ENCODE measurements around the gene PSENEN.
"Not testable (repeated sequence)": the region's sequence is repeated elsewhere in the genome, so short reads cannot be mapped to it uniquely, and the experiment has no call there.

PSENEN gene

GRCh38 chr19:35719402-35720162 is 25.9 kb upstream of the PSENEN start:
- DNase-seq = no peak

- no peak for DNase-seq
Measured at GRCh38 chr19:35720163-35720524, 25.3 kb upstream of the PSENEN start.

GRCh38 chr19:35720648-35721047 is 24.8 kb upstream of the PSENEN start:
- DNase-seq = no peak

DNA sequence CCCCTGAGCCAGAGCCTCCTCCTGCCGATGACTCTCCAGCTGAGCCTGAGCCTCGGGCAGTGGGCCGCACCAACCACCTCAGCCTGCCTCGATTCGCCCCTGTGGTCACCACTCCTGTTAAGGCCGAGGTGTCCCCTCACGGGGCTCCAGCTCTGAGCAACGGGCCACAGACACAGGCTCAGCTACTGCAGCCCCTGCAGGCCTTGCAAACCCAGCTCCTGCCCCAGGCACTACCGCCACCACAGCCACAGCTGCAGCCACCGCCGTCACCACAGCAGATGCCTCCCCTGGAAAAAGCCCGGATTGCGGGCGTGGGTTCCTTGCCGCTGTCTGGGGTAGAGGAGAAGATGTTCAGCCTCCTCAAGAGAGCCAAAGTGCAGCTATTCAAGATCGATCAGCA is 24.1 kb upstream of the PSENEN start:
- no peak for DNase-seq

- DNase-seq = no peak
Measured at GRCh38 chr19:35722461-35722860, 23.0 kb upstream of the PSENEN start.

GRCh38 chr19:35722897-35723296 is 22.6 kb upstream of the PSENEN start:
- DNase-seq = no peak

DNA sequence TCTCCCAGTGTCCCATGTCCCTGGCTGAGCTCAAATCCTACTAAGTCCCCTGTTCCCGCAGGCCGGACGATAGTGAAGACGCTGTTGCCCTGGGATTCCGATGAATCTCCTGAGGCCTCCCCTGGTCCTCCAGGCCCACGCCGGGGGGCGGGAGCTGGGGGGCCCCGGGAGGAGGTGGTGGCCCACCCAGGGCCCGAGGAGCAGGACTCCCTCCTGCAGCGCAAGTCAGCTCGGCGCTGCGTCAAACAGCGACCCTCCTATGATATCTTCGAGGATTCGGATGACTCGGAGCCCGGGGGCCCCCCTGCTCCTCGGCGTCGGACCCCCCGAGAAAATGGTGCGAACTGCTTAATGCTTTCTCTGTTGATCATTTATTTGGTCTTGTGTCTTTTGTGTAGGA is 21.8 kb upstream of the PSENEN start:
- no peak for DNase-seq

GRCh38 chr19:35724132-35724531 is 21.3 kb upstream of the PSENEN start:
- DNase-seq = not testable (repeated sequence)

DNA sequence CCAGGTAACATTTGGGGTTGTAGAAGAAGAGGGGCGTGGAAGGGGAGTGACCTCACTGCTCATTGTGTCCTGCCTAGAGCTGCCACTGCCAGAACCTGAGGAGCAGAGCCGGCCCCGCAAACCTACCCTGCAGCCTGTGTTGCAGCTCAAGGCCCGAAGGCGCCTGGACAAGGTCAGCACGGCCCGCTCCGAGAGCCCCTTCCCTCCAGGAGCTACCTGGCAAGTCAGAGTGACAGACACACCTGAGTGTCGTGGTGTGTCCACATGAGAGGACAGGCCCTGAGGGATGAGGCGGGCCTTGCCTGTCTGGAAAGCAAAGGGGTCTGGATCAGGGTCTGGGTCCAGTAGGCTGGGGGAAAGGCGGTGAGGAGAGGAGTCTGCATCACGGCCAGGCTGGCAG is 20.9 kb upstream of the PSENEN start:
- DNase-seq = no peak

DNA sequence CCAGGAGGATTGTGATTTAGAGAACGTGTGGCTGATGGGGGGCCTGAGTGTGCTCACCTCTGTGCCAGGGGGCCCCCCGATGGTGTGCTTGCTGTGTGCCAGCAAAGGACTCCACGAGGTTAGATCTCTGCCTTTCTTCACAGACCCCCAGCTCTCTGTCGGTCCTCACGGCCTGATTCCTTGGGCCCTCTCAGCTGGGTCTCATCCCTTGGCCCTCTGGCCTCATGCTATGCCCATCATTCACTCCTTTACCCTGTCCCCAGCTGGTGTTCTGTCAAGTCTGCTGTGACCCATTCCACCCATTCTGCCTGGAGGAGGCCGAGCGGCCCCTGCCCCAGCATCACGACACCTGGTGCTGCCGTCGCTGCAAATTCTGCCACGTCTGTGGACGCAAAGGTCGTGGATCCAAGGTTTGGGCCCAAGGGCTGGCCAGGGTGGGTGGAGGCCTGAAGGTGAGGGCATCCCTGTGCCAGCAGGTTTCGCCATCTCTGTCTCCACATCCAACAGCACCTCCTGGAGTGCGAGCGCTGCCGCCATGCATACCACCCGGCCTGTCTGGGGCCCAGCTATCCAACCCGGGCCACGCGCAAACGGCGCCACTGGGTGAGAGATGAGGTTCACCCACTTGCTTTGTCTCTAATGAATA is 20.1 kb upstream of the PSENEN start:
- no peak for DNase-seq

GRCh38 chr19:35727053-35727955 is 18.1 kb upstream of the PSENEN start:
- no peak for DNase-seq

DNA sequence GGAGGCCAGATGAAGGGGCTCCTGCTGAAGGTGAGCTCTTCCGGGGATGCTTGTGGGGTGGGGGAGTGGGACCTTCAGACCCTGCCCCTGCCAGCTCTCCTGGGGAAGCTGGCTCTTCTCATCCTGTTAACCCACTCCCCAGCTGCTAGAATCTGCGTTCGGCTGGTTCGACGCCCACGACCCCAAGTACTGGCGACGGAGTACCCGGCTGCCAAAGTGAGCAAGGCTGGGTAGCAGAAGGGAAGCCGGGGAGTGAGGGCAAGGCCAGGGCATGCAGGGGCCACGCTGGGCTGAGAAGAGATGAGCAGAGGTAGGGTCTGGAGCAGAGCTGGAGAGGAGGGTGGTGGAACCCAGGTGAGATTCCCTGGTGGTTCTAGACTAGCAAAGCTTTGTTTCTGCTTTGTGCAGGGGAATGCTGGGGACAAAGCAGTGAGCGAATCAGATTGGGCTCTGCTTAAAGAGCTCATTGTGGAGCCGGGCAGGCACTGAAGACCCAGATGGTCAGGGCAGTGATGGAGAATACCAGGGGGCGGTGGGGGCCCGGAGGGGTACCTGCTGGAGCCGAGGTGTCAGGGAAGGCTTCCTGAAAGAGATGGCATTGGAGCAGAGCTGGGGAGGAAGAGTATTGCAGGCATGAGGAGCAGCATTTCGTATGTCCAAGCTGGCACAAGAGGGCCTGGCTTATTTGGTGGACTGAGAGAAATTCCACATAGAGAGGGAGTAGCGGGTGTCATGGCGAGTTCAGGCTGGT is 17.3 kb upstream of the PSENEN start:
- no peak for DNase-seq

GRCh38 chr19:35729021-35729420 is 16.4 kb upstream of the PSENEN start:
- DNase-seq = no peak

GRCh38 chr19:35729763-35730162 is 15.7 kb upstream of the PSENEN start:
- no peak for DNase-seq

DNA sequence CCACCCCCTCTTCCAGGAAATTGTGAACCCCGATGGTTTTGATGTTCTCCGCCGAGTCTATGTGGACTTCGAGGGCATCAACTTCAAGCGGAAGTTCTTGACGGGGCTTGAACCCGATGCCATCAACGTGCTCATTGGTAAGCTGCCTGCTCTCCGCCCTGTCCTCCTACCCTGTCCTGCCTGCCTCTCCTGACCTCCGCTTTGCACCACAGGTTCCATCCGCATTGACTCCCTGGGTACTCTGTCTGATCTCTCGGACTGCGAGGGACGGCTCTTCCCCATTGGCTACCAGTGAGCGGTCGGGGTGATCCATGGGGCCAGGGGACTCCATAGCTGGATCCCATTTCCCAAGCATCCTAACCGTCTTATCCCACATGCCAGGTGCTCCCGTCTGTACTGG is 15.1 kb upstream of the PSENEN start:
- no peak for DNase-seq

- DNase-seq = no peak
Measured at GRCh38 chr19:35731353-35731752, 14.1 kb upstream of the PSENEN start.

DNA sequence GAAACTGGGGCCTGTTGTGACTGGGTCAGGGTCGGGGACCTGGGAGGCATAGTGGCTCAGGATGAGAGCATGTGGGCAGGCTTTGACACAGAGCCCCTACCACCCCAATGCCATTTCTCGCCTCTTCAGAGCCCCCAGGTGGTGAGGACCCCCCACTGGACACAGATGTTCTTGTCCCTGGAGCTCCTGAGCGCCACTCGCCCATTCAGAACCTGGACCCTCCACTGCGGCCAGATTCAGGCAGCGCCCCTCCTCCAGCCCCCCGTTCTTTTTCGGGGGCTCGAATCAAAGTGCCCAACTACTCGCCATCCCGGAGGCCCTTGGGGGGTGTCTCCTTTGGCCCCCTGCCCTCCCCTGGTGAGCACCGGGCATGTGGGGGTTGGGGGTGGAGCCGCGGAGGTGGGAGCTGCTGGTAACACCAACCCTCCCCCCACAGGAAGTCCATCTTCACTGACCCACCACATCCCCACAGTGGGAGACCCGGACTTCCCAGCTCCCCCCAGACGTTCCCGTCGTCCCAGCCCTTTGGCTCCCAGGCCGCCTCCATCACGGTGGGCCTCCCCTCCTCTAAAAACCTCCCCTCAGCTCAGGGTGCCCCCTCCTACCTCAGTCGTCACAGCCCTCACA is 13.6 kb upstream of the PSENEN start:
- no peak for DNase-seq

DNA sequence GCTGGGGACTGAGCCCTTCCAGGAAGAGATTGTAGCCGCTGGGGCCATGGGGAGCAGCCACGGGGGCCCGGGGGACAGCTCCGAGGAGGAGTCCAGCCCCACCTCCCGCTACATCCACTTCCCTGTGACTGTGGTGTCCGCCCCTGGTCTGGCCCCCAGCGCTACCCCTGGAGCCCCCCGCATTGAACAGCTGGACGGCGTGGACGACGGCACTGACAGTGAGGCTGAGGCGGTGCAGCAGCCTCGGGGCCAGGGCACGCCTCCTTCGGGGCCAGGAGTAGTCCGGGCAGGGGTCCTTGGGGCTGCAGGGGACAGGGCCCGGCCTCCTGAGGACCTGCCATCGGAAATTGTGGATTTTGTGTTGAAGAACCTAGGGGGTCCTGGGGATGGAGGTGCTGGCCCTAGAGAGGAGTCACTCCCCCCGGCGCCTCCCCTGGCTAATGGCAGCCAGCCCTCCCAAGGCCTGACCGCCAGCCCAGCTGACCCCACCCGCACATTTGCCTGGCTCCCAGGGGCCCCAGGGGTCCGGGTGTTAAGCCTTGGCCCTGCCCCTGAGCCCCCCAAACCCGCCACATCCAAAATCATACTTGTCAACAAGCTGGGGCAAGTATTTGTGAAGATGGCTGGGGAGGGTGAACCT is 12.8 kb upstream of the PSENEN start:
- no peak for DNase-seq

- no peak for DNase-seq
Measured at GRCh38 chr19:35733180-35734125, 12.0 kb upstream of the PSENEN start.

- no peak for DNase-seq
Measured at GRCh38 chr19:35734273-35734672, 11.2 kb upstream of the PSENEN start.

DNA sequence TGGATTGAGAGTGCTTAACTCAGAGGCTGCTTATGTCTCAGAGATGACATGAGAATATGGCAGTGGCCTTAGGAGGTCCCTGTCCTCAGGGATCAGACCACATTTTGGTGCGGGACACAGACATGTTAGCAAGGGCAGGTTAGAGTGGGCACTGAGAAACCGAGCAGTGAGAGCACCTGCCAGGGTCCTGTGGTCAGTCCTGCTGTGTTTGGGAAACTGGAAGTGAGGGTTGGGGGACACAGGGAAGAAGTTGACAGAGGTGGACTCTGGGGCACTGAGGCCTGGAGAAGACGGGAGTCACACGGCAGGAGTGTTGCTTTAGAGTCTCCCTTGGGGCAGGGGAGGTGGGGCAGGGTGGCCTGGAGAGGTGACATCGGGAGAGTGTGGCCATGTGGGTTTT is 10.6 kb upstream of the PSENEN start:
- no peak for DNase-seq

All from bone marrow (tissue), 2 donors.